DOHH2 (cell line): ENCODE data around the gene CDC42SE2.
"Not testable (repeated sequence)": the region's sequence is repeated elsewhere in the genome, so short reads cannot be mapped to it uniquely, and the experiment has no call there.

ENCODE experiments used
- H3F3A ChIP-seq: fragments of 200-600 bp; sonication (generic), shearing (Covaris generic); 2 replicates; pipeline ENCODE4 v1.6.0; 2016; ENCODE audit warnings: antibody characterized with exemption, mild to moderate bottlenecking; ENCODE audit not compliant: control insufficient read depth, insufficient read depth
- H3K27ac ChIP-seq: fragments of 200-600 bp; sonication (generic); 2 replicates; pipeline ENCODE4 v1.5.1; 2014; ENCODE audit warnings: low read depth, mild to moderate bottlenecking, low read length, moderate library complexity
- H3K27me3 ChIP-seq: fragments of 200-600 bp; sonication (generic); 2 replicates; pipeline ENCODE4 v1.6.1; 2014; ENCODE audit warnings: mild to moderate bottlenecking, low read length, mixed read lengths; ENCODE audit not compliant: control insufficient read depth
- H3K36me3 ChIP-seq: fragments of 200-600 bp; sonication (generic); 2 replicates; pipeline ENCODE4 v1.6.1; 2014; ENCODE audit warnings: mild to moderate bottlenecking, low read length, moderate library complexity, mixed read lengths; ENCODE audit not compliant: control insufficient read depth
- H3K4me1 ChIP-seq: fragments of 200-600 bp; sonication (generic); 2 replicates; pipeline ENCODE4 v1.6.1; 2014; ENCODE audit warnings: mild to moderate bottlenecking, low read length, mixed read lengths; ENCODE audit not compliant: control insufficient read depth
- H3K4me2 ChIP-seq: fragments of 200-600 bp; sonication (generic); 2 replicates; pipeline ENCODE4 v1.6.0; 2014; ENCODE audit warnings: mild to moderate bottlenecking, low read length, moderate library complexity
- H3K4me3 ChIP-seq: fragments of 200-600 bp; sonication (generic); 2 replicates; pipeline ENCODE4 v1.5.1; 2014; ENCODE audit warnings: mild to moderate bottlenecking, low read length, mixed read lengths
- H3K79me2 ChIP-seq: fragments of 200-600 bp; sonication (generic); 2 replicates; pipeline ENCODE4 v1.6.1; 2014; ENCODE audit warnings: mild to moderate bottlenecking, low read length, mixed read lengths; ENCODE audit not compliant: control insufficient read depth
- H3K9me2 ChIP-seq: fragments of 200-600 bp; sonication (generic); replicated peaks from 2 replicates; pipeline ENCODE4 v1.6.1; 2014; ENCODE audit warnings: mild to moderate bottlenecking, low read length, mixed read lengths; ENCODE audit not compliant: control insufficient read depth
- H3K9me3 ChIP-seq: fragments of 200-600 bp; sonication (generic); 2 replicates; pipeline ENCODE4 v1.6.1; 2014; ENCODE audit warnings: antibody characterized with exemption, low read length, mixed read lengths; ENCODE audit not compliant: control insufficient read depth, insufficient read depth
- H4K20me1 ChIP-seq: fragments of 200-600 bp; sonication (generic); 2 replicates; pipeline ENCODE4 v1.6.0; 2014; ENCODE audit warnings: low read depth, mild to moderate bottlenecking, antibody characterized with exemption, low read length, moderate library complexity; ENCODE audit not compliant: control insufficient read depth, insufficient read depth
- CTCF ChIP-seq: fragments of 200-600 bp; sonication (generic); IDR thresholded peaks from one replicate; pipeline ENCODE4 v1.5.1; 2014; ENCODE audit warnings: antibody characterized with exemption, mild to moderate bottlenecking, low read depth, low read length; ENCODE audit not compliant: poor library complexity, severe bottlenecking
- EZH2phosphoT487 ChIP-seq: fragments of 200-600 bp; sonication (generic); IDR thresholded peaks from 2 replicates; pipeline ENCODE4 v1.6.1; 2017; ENCODE audit warnings: borderline replicate concordance, mild to moderate bottlenecking, antibody characterized with exemption, low read length, moderate library complexity, mixed read lengths

CDC42SE2 gene

GRCh38 chr5:131328536-131329285, 64.9 kb downstream of the CDC42SE2 start:
- Histone ChIP-seq H4K20me1 (no peaks in the 10 kb centered on the region), H3K27ac (no peak overlapping the region), H3K36me3 (peaks cover 11% of the 10 kb centered on the region), H3K4me3 (no peak overlapping the region), H3K9me2 (no peaks in the 10 kb centered on the region), H3K79me2 (peaks cover 77% of the 10 kb centered on the region), H3F3A (no peaks in the 10 kb centered on the region), H3K9me3 (no peaks in the 10 kb centered on the region), H3K27me3 (no peaks in the 10 kb centered on the region), H3K4me1 (no peaks in the 10 kb centered on the region), H3K4me2 (no peak overlapping the region)
- TF ChIP-seq CTCF (no peak), EZH2phosphoT487 (no peak)

GRCh38 chr5:131329286-131329560, 65.4 kb downstream of the CDC42SE2 start:
- H3K9me3 ChIP-seq: no peaks in the 10 kb centered on the region
- H3K79me2 ChIP-seq: peaks cover 71% of the 10 kb centered on the region
- no peak for TF ChIP-seq CTCF
- TF ChIP-seq EZH2phosphoT487: no peak
- no peaks in the 10 kb centered on the region for H3F3A ChIP-seq
- H3K27me3 ChIP-seq: no peaks in the 10 kb centered on the region
- no peaks in the 10 kb centered on the region for H3K9me2 ChIP-seq
- H4K20me1 ChIP-seq: no peaks in the 10 kb centered on the region
- no peaks in the 10 kb centered on the region for H3K4me1 ChIP-seq
- peaks cover 11% of the 10 kb centered on the region for H3K36me3 ChIP-seq
- no peak overlapping the region for H3K4me3 ChIP-seq
- no peak overlapping the region for H3K4me2 ChIP-seq
- no peak overlapping the region for H3K27ac ChIP-seq

GRCh38 chr5:131330031-131330430, 66.2 kb downstream of the CDC42SE2 start:
- Histone ChIP-seq H3K4me1 (no peaks in the 10 kb centered on the region), H3K27me3 (no peaks in the 10 kb centered on the region), H3K9me3 (no peaks in the 10 kb centered on the region), H3K4me2 (no peak overlapping the region), H3K27ac (no peak overlapping the region), H4K20me1 (no peaks in the 10 kb centered on the region), H3K36me3 (peaks cover 11% of the 10 kb centered on the region), H3K4me3 (no peak overlapping the region), H3K79me2 (peaks cover 63% of the 10 kb centered on the region), H3K9me2 (no peaks in the 10 kb centered on the region), H3F3A (no peaks in the 10 kb centered on the region)
- TF ChIP-seq CTCF (no peak), EZH2phosphoT487 (no peak)

GRCh38 chr5:131335756-131336155, 71.9 kb downstream of the CDC42SE2 start:
- H3K4me3 ChIP-seq, H3K9me2 ChIP-seq, H3K4me2 ChIP-seq, H4K20me1 ChIP-seq, H3F3A ChIP-seq, H3K36me3 ChIP-seq, H3K9me3 ChIP-seq, H3K27me3 ChIP-seq, H3K4me1 ChIP-seq, H3K27ac ChIP-seq: not testable (repeated sequence)
- peaks cover 41% of the 10 kb centered on the region for H3K79me2 ChIP-seq

- H3F3A ChIP-seq, H4K20me1 ChIP-seq, H3K4me1 ChIP-seq, H3K27me3 ChIP-seq, H3K4me2 ChIP-seq, H3K4me3 ChIP-seq, H3K36me3 ChIP-seq, H3K9me2 ChIP-seq, H3K27ac ChIP-seq, H3K9me3 ChIP-seq: not testable (repeated sequence)
- peaks cover 40% of the 10 kb centered on the region for H3K79me2 ChIP-seq
Observed at GRCh38 chr5:131336801-131337200, 72.9 kb downstream of the CDC42SE2 start.
